Measurements from ENCODE around the gene ODC1. TPM values are rescaled to one million over a fixed set of nuclear protein-coding genes. Genes with fewer than 3 reads are reported as not detected.

ODC1 gene
- total RNA-seq, 1 experiment from 2014 or later: 231 TPM

DNA sequence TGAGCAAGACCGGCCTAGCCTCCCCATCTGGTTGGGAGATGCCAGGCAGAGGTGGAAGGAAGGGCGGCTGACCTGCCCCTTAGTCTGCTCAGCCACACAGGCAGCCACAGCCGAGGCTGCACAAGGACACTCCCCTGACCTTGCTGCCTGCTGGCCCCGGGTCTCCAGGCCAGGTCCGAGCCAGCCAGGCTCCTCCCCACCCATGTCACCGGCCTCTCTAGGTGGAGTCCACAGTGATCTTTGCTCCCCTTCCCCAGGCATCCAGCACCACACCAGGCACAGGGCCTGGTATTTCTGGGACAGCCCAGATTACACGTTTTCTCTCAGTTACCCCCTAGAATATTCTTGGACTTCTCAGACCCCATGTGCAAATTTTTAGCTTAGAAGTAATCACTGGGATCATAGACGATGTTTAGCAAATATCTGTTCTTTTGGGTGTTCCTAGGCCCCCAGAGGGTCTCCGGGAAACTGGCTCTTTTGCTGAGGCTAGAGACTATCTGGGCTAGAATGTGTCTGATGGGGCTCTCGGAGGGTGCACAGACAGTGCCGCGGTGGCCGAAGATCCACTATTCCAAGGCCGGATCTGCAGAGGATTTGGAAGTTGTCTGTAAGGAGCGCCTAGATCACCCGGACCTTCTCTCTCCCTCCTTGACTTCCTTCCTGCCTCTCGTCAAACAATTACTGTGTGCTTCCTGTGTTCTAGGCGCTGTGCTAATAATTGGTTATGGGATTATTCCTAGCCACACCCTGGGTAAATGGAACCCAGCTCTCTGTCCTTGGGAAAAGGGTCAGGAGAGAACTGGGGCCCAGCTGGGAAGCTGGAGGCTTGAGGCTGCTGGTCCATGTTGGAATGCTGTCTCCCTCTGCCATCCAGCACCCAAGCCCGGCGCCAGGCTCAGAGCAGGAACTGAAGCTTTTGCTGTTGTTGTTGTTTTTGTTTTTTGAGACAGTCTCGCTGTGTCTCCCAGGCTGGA is 46.9 kb downstream of the ODC1 start:
- Histone ChIP-seq H3K9ac (ENCODE audit: low read length) (no peak overlapping the region), H3K27me3 (ENCODE audit: insufficient read depth, low read length) (no peaks in the 10 kb centered on the region), H3K9me3 (ENCODE audit: control insufficient read depth in 1 of 2, insufficient read depth in 1 of 2, low read depth in 1 of 2, low read length in 2 of 2) (no peaks in the 10 kb centered on the region), H3K27ac (ENCODE audit: low read depth, low read length) (peak overlapping the region; percentile 41), H3K9me2 (ENCODE audit: insufficient read depth) (no peaks in the 10 kb centered on the region), H3K4me3 (replicated peaks in 1 of 2; ENCODE audit: low read depth in 1 of 2, low read length in 2 of 2) (no peak overlapping the region; a peak in 1 of 4 replicates), H3K4me1 (ENCODE audit: control insufficient read depth in 1 of 2, insufficient read depth in 2 of 2, low read length in 2 of 2) (peaks cover 42 to 62% of the 10 kb centered on the region in 2 experiments), H3K36me3 (ENCODE audit: control insufficient read depth in 1 of 2, insufficient read depth in 2 of 2, low read length in 2 of 2) (peaks cover 2 to 23% of the 10 kb centered on the region in 2 experiments; a peak in 2 of 4 replicates), H3K79me2 (ENCODE audit: insufficient read depth, low read length) (peaks cover 35% of the 10 kb centered on the region), H4K20me1 (ENCODE audit: insufficient read depth) (no peaks in the 10 kb centered on the region), H2AFZ (ENCODE audit: low read depth, low read length, poor library complexity, severe bottlenecking) (no peak overlapping the region), H3K4me2 (ENCODE audit: low read length) (peak overlapping the region; percentile 59)
- no TSS peak for BruUV-seq (replicated peaks)
- TF ChIP-seq JUND (IDR thresholded peaks at IDR 0.05) (no peak), EZH2phosphoT487 (IDR thresholded peaks at IDR 0.05; ENCODE audit: borderline replicate concordance) (no peak), POLR2A (IDR thresholded peaks at IDR 0.05; ENCODE audit: borderline replicate concordance, extremely low read depth, insufficient read depth, insufficient read length) (no peak), POLR2AphosphoS5 (IDR thresholded peaks at IDR 0.05; ENCODE audit: low read depth, low read length) (no peak), TCF7L2 (IDR thresholded peaks at IDR 0.05; ENCODE audit: borderline replicate concordance, extremely low read depth, insufficient read depth, insufficient read length) (no peak), EGR1 (IDR thresholded peaks at IDR 0.05; ENCODE audit: low read depth) (no peak), RAD21 (IDR thresholded peaks at IDR 0.05; ENCODE audit: low read depth) (no peak)
- TF ChIP-seq, protein P1, sequence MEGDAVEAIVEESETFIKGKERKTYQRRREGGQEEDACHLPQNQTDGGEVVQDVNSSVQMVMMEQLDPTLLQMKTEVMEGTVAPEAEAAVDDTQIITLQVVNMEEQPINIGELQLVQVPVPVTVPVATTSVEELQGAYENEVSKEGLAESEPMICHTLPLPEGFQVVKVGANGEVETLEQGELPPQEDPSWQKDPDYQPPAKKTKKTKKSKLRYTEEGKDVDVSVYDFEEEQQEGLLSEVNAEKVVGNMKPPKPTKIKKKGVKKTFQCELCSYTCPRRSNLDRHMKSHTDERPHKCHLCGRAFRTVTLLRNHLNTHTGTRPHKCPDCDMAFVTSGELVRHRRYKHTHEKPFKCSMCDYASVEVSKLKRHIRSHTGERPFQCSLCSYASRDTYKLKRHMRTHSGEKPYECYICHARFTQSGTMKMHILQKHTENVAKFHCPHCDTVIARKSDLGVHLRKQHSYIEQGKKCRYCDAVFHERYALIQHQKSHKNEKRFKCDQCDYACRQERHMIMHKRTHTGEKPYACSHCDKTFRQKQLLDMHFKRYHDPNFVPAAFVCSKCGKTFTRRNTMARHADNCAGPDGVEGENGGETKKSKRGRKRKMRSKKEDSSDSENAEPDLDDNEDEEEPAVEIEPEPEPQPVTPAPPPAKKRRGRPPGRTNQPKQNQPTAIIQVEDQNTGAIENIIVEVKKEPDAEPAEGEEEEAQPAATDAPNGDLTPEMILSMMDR (IDR thresholded peaks at IDR 0.05 in 2 of 3, conservative IDR thresholded peaks at IDR 0.05 in 1 of 3; ENCODE audit: borderline replicate concordance in 1 of 3, insufficient read depth in 1 of 3, low read depth in 2 of 3, low read length in 2 of 3): no peak
- TF ChIP-seq, protein P2, sequence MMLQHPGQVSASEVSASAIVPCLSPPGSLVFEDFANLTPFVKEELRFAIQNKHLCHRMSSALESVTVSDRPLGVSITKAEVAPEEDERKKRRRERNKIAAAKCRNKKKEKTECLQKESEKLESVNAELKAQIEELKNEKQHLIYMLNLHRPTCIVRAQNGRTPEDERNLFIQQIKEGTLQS (IDR thresholded peaks at IDR 0.05): no peak
- ChIA-PET RAD21 (ENCODE audit: low non-redundant PET in 1 of 2, low total read pairs in 2 of 2, uncharacterized antibody in 2 of 2, unreplicated experiment in 2 of 2) (no interaction called here), CTCF (no interaction called here), POLR2A (no interaction called here)
- ATAC-seq (peak; percentile 4; the same call in 1 of the 2 replicates), DNase-seq (ENCODE audit: low read depth, low spot score) (no peak)
- intact Hi-C loops (cut with micrococcal nuclease): no loop called here
